ENCODE data around the gene ERBB3. TPM values are rescaled to one million over a fixed set of nuclear protein-coding genes. Genes with fewer than 3 reads are reported as not detected.

ERBB3 gene
- total and polyA plus RNA-seq, 8 donors, result 29.5 to 106 (median 50.3) TPM

DNA sequence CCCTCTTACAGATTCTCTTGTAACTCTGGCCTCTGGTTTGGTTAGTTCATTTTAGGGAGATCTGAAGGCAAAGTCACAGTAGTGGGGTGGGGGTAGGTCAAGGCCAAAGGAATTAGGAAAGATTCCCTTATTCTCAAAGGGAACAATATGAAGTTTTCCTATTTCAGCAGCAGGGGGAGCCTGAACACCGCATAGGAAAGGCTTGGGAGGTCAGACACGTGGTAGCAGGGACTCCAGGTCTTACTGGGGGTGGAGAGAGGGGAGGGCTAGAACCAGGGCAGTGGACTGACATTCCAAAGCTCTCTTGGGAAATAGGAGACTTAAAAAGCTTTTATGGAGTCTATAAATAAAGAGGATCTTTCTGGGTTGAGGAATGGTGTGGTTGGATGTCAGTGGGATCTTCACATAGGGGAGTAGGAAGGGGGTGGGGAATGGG is 39.4 kb downstream of the ERBB3 start:
- Histone ChIP-seq H3K27me3 (no peaks in the 10 kb centered on the region), H3K4me1 (peaks cover 0 to 17% (median 13%) of the 10 kb centered on the region in 3 donors), H3K27ac (peak overlapping the region; percentile 72 to 88 (median 83)), H3K9me3 (no peaks in the 10 kb centered on the region), H3K36me3 (peaks cover 0 to 8% (median 0%) of the 10 kb centered on the region in 3 donors), H3K4me3 (peak overlapping the region in 2 of 4 donors; percentile 65 to 67)
- no peak for FAIRE-seq
- 0 to 1% methylated on average over 2 of the region's 2 CpGs for WGBS, 2 donors
- ATAC-seq, result peak; percentile 38 to 56 (median 49)
- DNase-seq, result peak in 4 of 6 donors; percentile 68 to 78 (median 77)
- intact Hi-C loops (cut with DNase I), result loop anchor here in 1 of 3 donors (5.0 kb wide), 1 partner anchor 42 kb away; no protein-coding TSS in a partner anchor
- TF ChIP-seq, protein P1, sequence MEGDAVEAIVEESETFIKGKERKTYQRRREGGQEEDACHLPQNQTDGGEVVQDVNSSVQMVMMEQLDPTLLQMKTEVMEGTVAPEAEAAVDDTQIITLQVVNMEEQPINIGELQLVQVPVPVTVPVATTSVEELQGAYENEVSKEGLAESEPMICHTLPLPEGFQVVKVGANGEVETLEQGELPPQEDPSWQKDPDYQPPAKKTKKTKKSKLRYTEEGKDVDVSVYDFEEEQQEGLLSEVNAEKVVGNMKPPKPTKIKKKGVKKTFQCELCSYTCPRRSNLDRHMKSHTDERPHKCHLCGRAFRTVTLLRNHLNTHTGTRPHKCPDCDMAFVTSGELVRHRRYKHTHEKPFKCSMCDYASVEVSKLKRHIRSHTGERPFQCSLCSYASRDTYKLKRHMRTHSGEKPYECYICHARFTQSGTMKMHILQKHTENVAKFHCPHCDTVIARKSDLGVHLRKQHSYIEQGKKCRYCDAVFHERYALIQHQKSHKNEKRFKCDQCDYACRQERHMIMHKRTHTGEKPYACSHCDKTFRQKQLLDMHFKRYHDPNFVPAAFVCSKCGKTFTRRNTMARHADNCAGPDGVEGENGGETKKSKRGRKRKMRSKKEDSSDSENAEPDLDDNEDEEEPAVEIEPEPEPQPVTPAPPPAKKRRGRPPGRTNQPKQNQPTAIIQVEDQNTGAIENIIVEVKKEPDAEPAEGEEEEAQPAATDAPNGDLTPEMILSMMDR (IDR thresholded peaks at IDR 0.05), result peak; percentile 41 to 58 (median 56)

GRCh38 chr12:56120158-56120846 is 40.3 kb downstream of the ERBB3 start:
- intact Hi-C loops (cut with DNase I), result loop anchor here in 2 of 3 donors (5.0 to 10.0 kb wide), 2 partner anchors 67 to 334 kb away; partner anchors contain the start of genes MIP (in 1 of the 2) and SMARCC2 (in 1 of the 2)
- H3K4me1 ChIP-seq, result peaks cover 0 to 14% (median 13%) of the 10 kb centered on the region in 3 donors
- TF ChIP-seq, protein P1 (IDR thresholded peaks at IDR 0.05), result no peak
- no peak overlapping the region for H3K4me3 ChIP-seq
- DNase-seq (peak in 1 of 6 donors; percentile 45), FAIRE-seq (no peak), ATAC-seq (no peak)
- no peaks in the 10 kb centered on the region for H3K27me3 ChIP-seq
- peak overlapping the region in 1 of 4 donors; percentile 85 for H3K27ac ChIP-seq
- H3K9me3 ChIP-seq, result no peaks in the 10 kb centered on the region
- 86 to 87% methylated on average over 17 of the region's 17 CpGs for WGBS, 2 donors
- H3K36me3 ChIP-seq, result peaks cover 0 to 8% (median 0%) of the 10 kb centered on the region in 3 donors

GRCh38 chr12:56121204-56121870 is 41.4 kb downstream of the ERBB3 start:
- peaks cover 0 to 8% (median 0%) of the 10 kb centered on the region in 3 donors for H3K36me3 ChIP-seq
- H3K4me3 ChIP-seq, result no peak overlapping the region
- WGBS, 2 donors, result 74 to 82% methylated on average over 11 of the region's 11 CpGs
- no peaks in the 10 kb centered on the region for H3K27me3 ChIP-seq
- peaks cover under 1 to 20% (median 14%) of the 10 kb centered on the region in 3 donors for H3K4me1 ChIP-seq
- no peak for DNase-seq
- no peak overlapping the region for H3K27ac ChIP-seq
- no peaks in the 10 kb centered on the region for H3K9me3 ChIP-seq
- ATAC-seq, result no peak
- intact Hi-C loops (cut with DNase I), result loop anchor here in 2 of 3 donors (5.0 to 10.0 kb wide), 2 partner anchors 66 to 333 kb away; partner anchors contain the start of genes MIP (in 1 of the 2) and SMARCC2 (in 1 of the 2)
- TF ChIP-seq, protein P1 (IDR thresholded peaks at IDR 0.05), result no peak
- no peak for FAIRE-seq

- FAIRE-seq, result no peak
- peak overlapping the region in 1 of 4 donors; percentile 8 for H3K27ac ChIP-seq
Observed at GRCh38 chr12:56122637-56123036, 42.7 kb downstream of the ERBB3 start.

More at GRCh38 chr12:56122637-56123036, 42.7 kb downstream of the ERBB3 start:
- DNase-seq, result no peak
- ATAC-seq, result no peak
- WGBS, 2 donors, result 88 to 94% methylated on average over 2 of the region's 2 CpGs
- no peaks in the 10 kb centered on the region for H3K9me3 ChIP-seq
- H3K4me1 ChIP-seq, result peaks cover 12 to 31% (median 22%) of the 10 kb centered on the region in 3 donors
- TF ChIP-seq, protein P1 (IDR thresholded peaks at IDR 0.05), result no peak
- no peaks in the 10 kb centered on the region for H3K27me3 ChIP-seq
- intact Hi-C loops (cut with DNase I), result loop anchor here in 2 of 3 donors (5.0 to 10.0 kb wide), 2 partner anchors 65 to 332 kb away; partner anchors contain the start of genes MIP (in 1 of the 2) and SMARCC2 (in 1 of the 2)
- peaks cover 0 to 8% (median 0%) of the 10 kb centered on the region in 3 donors for H3K36me3 ChIP-seq
- H3K4me3 ChIP-seq, result no peak overlapping the region
